KMS-11 (cell line): Measurements from ENCODE around the gene UBTD2.

Source experiments
- H2AFZ ChIP-seq: fragments of 200-600 bp; sonication (generic); 2 replicates; pipeline ENCODE4 v1.6.1; 2016; ENCODE audit warnings: antibody characterized with exemption, mixed run types, low read depth
- H3K27ac ChIP-seq: fragments of 200-600 bp; sonication (generic); 2 replicates; pipeline ENCODE4 v1.6.1; 2016; ENCODE audit warnings: mild to moderate bottlenecking, mixed run types
- H3K27me3 ChIP-seq: fragments of 200-600 bp; sonication (generic); 2 replicates; pipeline ENCODE4 v1.6.1; 2017; ENCODE audit warnings: mild to moderate bottlenecking, low read depth, mixed run types, moderate library complexity; ENCODE audit not compliant: insufficient read depth
- H3K36me3 ChIP-seq: fragments of 200-600 bp; sonication (generic); 2 replicates; pipeline ENCODE4 v1.6.1; 2017; ENCODE audit warnings: mild to moderate bottlenecking, mixed run types; ENCODE audit not compliant: insufficient read depth
- H3K4me1 ChIP-seq: fragments of 200-600 bp; sonication (generic); 2 replicates; pipeline ENCODE4 v1.6.1; 2016; ENCODE audit warnings: mild to moderate bottlenecking, low read depth, mixed run types; ENCODE audit not compliant: poor library complexity, severe bottlenecking
- H3K4me2 ChIP-seq: fragments of 200-600 bp; sonication (generic); 2 replicates; pipeline ENCODE4 v1.7.0; 2016; ENCODE audit warnings: mild to moderate bottlenecking, mixed run types
- H3K4me3 ChIP-seq: fragments of 200-600 bp; sonication (generic); IDR thresholded peaks from 2 replicates; pipeline ENCODE4 v1.6.1; 2017; ENCODE audit warnings: low read depth, low read length, mixed read lengths; ENCODE audit not compliant: insufficient read depth
- H3K79me2 ChIP-seq: fragments of 200-600 bp; sonication (generic); 2 replicates; pipeline ENCODE4 v1.6.1; 2016; ENCODE audit warnings: low read depth, mixed run types; ENCODE audit not compliant: insufficient read depth
- H3K9ac ChIP-seq: fragments of 200-600 bp; sonication (generic); 2 replicates; pipeline ENCODE4 v1.6.1; 2016; ENCODE audit warnings: mild to moderate bottlenecking, mixed run types
- H4K20me1 ChIP-seq: fragments of 200-600 bp; sonication (generic); 2 replicates; pipeline ENCODE4 v1.6.1; 2016; ENCODE audit warnings: mild to moderate bottlenecking, mixed run types; ENCODE audit not compliant: insufficient read depth
- TF ChIP-seq, protein P1 (sequence below): fragments of 200-600 bp; sonication (generic); conservative IDR thresholded peaks from 2 replicates; pipeline ENCODE4 v1.6.1; 2017; ENCODE audit warnings: low read depth, mild to moderate bottlenecking, antibody characterized with exemption, low read length, moderate library complexity, mixed read lengths

The UBTD2 gene

DNA sequence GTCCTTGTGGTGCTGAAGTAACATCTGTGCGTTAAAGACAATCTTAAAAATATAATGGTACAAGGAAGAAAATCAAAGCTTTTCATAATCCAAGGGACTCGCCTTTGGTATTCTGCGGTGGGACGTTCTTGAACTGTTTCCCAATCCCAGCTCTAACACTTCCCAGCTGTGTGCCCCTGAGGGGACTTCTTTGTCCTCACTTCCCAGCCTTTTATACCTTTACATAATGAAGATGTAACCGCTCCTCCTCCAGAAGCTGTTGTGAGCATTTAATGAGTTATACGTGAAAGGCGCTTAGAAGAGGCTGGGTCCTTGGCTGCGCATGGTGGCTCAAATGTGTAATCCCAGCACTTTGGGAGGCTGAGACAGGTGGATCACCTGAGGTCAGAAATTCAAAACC lies 112.4 kb downstream of the UBTD2 start:
- no peaks in the 10 kb centered on the region for H4K20me1 ChIP-seq
- H3K79me2 ChIP-seq, result no peaks in the 10 kb centered on the region
- H3K36me3 ChIP-seq, result no peaks in the 10 kb centered on the region

GRCh38 chr5:172170251-172170701 lies 113.3 kb downstream of the UBTD2 start:
- no peak overlapping the region for H3K4me2 ChIP-seq
- H3K9ac ChIP-seq, result no peak overlapping the region
- peaks cover 5% of the 10 kb centered on the region for H3K4me1 ChIP-seq
- no peaks in the 10 kb centered on the region for H3K27me3 ChIP-seq
- TF ChIP-seq, protein P1, sequence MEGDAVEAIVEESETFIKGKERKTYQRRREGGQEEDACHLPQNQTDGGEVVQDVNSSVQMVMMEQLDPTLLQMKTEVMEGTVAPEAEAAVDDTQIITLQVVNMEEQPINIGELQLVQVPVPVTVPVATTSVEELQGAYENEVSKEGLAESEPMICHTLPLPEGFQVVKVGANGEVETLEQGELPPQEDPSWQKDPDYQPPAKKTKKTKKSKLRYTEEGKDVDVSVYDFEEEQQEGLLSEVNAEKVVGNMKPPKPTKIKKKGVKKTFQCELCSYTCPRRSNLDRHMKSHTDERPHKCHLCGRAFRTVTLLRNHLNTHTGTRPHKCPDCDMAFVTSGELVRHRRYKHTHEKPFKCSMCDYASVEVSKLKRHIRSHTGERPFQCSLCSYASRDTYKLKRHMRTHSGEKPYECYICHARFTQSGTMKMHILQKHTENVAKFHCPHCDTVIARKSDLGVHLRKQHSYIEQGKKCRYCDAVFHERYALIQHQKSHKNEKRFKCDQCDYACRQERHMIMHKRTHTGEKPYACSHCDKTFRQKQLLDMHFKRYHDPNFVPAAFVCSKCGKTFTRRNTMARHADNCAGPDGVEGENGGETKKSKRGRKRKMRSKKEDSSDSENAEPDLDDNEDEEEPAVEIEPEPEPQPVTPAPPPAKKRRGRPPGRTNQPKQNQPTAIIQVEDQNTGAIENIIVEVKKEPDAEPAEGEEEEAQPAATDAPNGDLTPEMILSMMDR, result no peak
- H3K4me3 ChIP-seq, result no peak overlapping the region
- no peaks in the 10 kb centered on the region for H4K20me1 ChIP-seq
- no peak overlapping the region for H2AFZ ChIP-seq
- no peaks in the 10 kb centered on the region for H3K36me3 ChIP-seq
- no peak overlapping the region for H3K27ac ChIP-seq
- no peaks in the 10 kb centered on the region for H3K79me2 ChIP-seq

More for the DNA sequence above, 112.4 kb downstream of the UBTD2 start:
- Histone ChIP-seq H3K4me1 (peaks cover 10% of the 10 kb centered on the region), H3K9ac (no peak overlapping the region), H3K4me2 (no peak overlapping the region), H3K27ac (no peak overlapping the region), H3K4me3 (no peak overlapping the region), H2AFZ (no peak overlapping the region), H3K27me3 (no peaks in the 10 kb centered on the region)
- TF ChIP-seq, protein P1, result no peak

DNA sequence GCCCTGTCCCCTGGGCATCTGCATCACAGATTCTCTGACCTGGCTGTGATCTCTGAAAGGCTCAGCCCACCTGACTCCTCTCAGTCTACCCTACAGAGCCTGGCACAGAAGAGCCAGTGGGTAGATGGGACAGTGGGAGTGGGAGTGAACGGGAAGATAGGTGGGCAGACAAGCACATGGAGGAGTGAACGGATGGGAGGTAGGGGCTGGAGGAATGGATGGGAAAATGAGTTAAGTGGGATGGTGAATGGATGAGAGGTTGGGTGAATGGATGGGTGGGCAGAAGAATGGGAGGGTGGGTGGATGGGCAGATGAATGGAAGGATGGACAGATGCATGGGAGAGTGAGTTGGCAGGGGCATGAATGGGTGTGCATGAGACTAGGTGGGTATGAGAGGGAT lies 114.3 kb downstream of the UBTD2 start:
- H3K4me1 ChIP-seq, result no peaks in the 10 kb centered on the region
- H3K4me3 ChIP-seq, result no peak overlapping the region
- H3K9ac ChIP-seq, result no peak overlapping the region
- H2AFZ ChIP-seq, result no peak overlapping the region
- H3K27me3 ChIP-seq, result no peaks in the 10 kb centered on the region
- H3K4me2 ChIP-seq, result no peak overlapping the region
- H3K36me3 ChIP-seq, result no peaks in the 10 kb centered on the region
- no peak overlapping the region for H3K27ac ChIP-seq
- H3K79me2 ChIP-seq, result no peaks in the 10 kb centered on the region
- TF ChIP-seq, protein P1, result no peak
- H4K20me1 ChIP-seq, result no peaks in the 10 kb centered on the region

- Histone ChIP-seq H3K27ac (no peak overlapping the region), H4K20me1 (no peaks in the 10 kb centered on the region), H3K36me3 (no peaks in the 10 kb centered on the region), H2AFZ (no peak overlapping the region), H3K9ac (no peak overlapping the region), H3K79me2 (no peaks in the 10 kb centered on the region), H3K4me3 (no peak overlapping the region), H3K27me3 (no peaks in the 10 kb centered on the region), H3K4me2 (no peak overlapping the region), H3K4me1 (no peaks in the 10 kb centered on the region)
- TF ChIP-seq, protein P1, result no peak
Measured at GRCh38 chr5:172168311-172168710, 115.3 kb downstream of the UBTD2 start.
